HG02852 (cell line): ENCODE measurements around the gene PLAA.

ENCODE experiments used
- ATAC-seq: cut with Tn5 transposase; IDR thresholded peaks from one replicate; pipeline ENCODE4 v1.9.1; 2021; ENCODE audit warnings: mild to moderate bottlenecking, moderate library complexity; ENCODE audit not compliant: unreplicated experiment

PLAA gene

DNA sequence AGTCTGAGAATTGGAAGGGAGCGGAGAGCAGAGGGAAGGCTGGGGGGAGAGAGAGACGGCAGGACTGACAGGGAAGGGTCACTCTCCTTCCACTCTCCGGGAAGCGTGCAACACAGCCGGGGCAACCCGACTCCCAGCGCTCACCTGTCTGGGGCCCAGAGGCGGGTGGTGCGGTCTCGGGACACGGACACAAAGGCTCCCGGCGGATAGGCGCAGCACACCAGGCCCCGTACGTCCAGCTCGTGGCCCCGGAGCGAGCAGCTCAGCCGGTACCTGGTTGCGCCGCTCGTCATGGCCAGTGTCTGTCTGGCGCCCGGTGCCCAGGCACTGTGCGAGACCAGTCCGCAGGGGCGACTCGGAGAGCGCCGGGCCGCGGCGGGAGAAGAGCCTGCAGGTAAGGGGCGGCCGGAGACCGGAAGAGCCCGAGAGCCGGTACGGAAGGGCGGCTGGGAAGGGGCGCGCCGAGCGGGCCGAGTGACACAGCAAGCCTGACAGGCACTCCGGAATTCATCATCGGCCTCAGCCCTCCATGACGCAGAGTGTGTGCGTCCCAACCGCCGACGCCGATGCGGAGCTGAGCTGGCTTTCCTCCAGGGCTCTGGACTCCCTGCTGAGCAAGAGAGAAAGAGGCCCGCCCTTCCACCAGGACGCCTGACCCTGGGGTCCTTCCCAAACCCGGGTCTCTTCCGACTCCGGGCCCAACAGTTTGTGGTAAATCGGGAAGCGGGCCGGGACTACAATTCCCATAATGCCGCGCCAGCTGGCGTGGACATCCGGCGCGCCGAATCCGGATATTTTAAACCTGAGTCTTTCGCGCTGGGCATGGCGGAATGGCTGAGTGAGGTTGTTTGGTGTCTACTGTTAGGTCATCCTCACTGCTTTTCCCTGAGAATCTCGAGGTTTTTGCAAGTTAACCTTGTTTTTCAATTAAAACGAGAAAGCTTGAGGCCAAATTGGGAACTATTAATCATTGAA lies at the start of gene PLAA:
Gene PLAA (minus strand): TSS at position 490 of the 975 bp plus-strand sequence. CDS start 197 bp downstream, at position 293.
- peak; percentile 98 for ATAC-seq

DNA sequence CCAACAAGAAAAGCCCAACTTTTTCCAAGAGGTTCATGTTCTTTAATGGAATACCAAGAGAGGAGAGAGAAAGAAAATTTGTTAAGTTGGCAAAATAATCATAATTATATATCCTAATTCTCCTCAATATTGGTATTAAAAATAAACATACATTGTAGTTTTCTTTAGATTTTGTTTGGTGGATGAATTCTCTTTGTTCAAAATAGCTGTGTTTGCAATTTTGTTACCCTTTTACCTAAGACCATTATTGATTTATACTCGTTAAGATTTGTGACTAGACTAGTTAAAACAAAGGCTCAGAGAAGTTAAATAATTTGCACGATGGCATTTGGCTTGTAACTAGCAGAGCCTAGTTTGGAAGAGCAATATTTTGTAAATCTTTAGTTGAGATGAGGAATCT lies 48.8 kb upstream of the PLAA start:
- ATAC-seq = no peak

DNA sequence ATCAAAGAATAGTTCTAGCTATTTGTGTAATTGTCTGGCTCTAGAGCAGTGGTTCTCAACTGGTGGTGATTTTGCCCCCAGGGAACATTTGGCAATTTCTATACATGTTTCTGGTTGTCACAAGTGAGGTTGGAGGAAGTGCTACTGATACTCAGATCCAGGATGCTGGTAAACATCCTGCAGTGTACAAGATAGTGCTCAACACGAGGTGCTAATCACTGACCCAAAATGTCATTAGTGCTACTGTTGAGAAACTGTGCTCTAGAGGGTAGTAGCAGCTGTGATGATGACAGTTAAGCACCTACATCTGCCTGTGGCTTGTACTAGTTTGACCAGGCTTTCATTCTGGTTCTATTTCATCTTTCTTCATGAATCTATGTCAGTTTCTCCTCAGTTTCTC lies 36.3 kb upstream of the PLAA start:
- ATAC-seq = peak; percentile 65

DNA sequence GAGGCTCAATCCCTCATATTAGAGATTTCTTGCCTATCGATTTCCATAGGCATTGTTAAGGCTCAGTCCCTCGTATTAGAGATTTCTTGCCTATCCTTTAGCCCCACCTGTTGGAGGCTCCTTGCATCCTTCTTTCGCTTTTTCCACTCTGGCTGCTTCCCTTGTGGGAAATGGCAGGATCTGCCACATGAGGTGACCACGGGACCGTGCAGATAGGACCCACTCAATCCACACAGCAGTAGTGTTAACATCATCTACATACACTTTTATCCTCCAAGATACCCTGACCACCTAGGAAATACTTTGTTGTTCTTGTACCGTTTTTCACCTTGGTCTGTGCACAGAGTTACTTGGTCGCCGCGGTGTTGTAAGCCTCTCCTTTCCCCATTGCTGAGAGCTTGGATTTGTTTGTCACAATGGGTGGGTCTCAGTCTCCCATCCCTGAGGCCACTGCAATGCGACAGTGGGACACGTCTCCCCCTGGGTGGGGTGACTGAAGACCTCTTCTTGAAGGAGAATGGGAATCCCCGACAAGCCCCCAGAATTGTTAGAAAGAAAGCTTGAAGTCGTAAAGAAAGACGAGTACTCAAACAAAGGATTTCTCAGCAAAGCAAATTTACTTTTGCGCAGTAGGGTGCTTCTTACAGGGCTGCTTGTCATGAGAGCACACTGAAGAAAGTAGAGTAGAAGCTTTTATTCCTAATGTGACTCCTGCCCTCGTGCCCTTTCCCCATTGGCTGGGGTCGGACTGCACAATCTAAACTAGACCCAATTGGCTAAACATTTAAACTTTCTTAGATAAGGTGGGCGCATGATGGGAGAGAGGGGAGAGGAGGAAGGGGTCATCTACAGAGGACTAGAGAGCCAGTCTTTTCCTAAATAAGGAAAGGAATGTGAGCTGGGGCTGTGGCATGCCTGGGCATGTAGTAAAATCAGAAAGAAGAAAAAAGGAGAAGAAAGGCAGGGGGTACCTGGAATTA lies 29.0 kb upstream of the PLAA start:
- ATAC-seq = no peak

DNA sequence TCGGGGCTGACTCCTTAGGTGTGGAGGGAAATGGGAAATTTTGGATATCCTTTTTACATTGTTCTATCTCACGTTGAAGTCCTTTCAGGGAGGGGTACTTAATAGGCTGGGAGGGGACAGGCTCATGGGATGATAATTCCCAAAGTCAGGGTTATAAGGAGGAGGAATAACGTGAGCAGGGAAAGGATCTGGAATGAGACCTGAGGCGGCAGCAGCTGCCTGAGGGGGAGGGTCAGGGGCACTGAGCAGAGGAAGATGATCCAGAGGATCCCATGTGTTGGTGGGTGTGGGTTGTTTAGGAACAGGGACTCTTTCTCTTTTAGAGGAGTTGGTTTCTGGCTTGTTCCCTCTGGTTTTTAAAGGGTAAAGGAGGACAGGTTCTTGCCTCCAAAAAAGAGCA lies 27.9 kb upstream of the PLAA start:
- no peak for ATAC-seq

DNA sequence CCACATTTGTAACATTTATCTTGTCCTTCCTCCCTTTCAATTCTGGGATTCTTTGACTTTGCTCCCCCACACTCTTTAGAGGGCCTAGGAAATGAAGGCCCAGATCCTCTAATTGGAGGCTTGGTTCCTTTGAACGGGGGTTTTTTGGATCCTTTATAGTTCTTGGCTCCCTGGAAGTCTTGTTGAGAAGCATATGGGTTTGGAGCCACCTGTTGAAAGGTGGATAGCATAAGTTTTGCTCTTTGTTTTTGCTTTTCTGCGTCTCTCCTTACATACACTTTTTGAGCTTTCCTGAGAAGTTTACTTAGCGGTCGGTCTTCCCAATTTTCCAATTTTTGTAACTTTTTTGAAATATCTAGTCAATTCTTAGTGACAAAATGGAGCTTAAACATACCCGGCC lies 26.9 kb upstream of the PLAA start:
- no peak for ATAC-seq

DNA sequence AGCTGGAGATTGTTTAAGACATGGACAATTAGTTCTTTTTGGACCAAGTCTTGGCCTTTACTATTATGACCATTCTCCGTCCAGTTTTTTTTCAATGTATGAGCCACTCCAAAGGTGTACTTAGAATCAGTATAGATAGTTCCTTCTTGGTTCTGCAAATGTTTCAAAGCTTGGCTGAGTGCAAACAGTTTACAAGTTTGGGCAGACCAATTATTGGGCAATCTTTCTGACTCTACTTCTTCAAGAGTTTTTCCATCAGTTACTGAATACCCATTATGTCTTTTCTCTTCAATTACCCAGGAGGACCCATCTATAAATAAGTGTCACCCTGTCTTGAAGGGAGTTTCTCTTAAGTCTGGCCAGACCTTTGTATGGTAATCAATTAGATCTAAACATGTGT lies 24.7 kb upstream of the PLAA start:
- ATAC-seq = no peak

DNA sequence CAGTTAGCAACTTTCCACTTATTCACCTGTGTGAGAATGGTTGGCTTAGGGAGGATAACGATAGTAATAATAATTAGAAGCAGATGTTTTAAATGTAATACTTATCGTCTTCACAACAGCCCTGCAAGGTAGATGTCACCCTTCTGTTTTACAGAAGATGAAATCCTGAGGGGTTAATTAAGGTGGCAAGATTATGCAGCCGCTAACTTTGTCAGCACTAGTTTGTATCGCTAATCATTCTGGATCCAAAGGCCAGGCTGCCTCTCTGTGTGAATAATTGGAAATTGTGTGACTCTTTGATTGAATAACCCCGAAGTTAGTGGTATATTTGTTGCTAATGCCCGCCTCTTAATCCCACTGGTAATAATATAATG lies 9.8 kb upstream of the PLAA start:
- no peak for ATAC-seq

DNA sequence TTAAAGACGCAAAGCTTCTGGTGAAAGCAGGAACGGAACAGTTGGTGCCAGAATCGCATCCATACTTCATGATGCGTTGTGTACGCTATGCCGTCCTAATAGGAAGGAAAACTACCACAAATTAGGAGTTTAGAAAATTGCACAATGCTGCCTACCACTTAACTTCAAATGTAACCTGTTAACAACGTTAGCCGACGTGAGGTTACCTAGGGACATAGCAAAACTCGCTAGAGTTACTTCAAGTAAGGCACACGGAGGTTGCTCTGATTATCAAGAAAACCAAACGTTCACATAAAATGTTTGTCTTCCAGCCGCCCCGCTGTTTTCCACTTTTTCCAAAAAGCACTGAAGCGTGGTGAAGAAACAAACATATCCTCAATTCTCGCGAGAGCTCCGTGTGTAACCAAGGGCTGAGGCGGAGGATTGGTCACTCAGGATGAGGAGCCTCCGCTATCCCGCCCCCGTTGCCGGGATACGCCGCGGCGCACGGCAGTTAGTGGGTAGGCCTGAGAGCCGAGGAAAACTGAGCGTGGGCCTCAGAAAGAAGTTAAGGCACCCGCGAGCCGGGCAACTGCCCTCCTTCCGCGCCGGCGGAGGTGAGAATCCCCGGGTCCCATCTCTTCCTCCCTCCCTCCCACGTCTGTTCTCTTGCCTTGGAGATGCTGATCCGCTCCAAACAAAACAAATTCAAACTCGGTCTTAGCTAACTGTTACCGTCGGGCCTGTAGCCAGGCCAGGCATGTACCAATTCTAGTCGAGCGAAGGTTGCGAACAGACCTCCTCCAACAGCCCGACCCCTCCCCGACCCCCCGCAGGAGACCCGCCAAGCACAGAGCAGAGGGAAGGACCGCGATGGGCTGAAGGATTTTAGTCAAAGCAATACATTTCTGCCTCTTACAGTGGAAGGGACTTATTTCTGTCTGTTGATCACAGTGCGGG lies 9.1 kb upstream of the PLAA start, which contains the start of gene IFT74:
Gene IFT74 (plus strand): TSS at position 492 of the 939 bp plus-strand sequence. CDS start 5,556 bp downstream, outside the sequence.
- ATAC-seq = peak; percentile 99

DNA sequence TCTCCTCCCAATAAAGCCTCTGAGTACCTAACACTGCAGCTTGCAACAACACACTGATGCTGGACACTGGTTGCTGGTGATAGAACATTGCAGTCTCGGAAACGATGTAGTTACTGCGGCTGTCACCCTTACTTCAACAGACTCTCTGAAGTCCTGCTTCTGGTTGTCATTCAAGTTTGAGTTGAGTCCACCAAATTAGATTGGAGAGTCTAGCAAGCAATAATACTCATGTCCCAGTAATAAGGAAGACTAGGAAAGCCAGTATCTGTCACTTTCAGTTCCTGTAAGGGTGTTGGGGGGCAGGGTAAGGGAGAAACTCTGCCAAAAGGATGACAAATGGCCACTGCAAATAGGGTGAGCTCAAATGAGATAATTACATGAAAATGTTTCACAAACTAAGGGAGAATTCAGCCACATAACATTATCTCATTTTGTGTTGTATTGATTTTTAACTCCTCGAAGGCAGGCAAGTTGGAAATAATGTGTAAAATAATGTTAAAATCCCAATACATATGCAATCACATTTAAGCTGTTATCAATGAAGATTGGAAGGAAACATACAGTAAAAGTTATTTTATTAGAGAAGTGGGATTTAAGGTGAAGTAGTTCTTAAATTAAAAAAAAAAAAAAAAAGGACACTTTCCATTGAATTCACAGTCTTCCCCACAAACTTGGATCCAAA lies 8.3 kb upstream of the PLAA start:
- ATAC-seq = no peak

DNA sequence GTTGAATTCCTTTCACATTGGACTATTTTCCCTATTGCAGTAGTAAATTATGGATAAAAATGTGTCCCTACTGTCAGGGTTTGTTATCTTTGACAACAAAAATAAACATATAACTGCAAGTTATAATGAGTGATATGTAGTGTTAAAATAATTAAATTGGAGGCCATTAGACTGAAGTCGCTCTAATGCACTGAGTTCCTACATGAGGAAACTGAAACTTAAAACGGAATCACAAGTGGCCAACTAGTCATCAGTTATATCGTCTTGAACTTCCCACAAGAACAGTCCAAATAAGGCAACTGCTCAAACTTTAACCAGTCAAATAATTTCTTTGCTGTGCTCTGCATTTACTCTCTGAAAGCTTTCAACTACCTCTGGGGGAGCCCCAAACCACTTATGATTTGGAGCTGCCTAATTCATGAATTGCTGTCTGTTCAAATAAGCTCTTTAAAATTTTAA lies 7.0 kb upstream of the PLAA start:
- ATAC-seq = no peak

DNA sequence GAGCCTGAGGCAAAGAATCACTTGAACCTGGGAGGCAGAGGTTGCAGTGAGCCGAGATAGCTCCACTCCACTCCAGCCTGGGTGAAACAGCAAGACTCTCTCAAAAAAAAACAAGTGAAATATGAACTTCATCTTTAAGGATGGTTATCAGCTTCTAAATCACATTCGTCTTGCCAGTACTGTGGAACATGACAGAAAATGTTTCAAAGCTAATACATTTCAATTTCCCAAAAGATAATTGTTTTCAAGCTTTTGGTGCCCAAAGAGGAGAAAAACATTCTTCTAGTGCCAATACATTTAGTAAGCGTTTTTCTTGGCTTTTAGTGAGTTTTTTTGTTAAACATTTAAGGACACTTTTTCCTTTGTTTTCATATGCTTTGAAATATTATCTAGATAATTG lies 4.8 kb upstream of the PLAA start:
- ATAC-seq = no peak

DNA sequence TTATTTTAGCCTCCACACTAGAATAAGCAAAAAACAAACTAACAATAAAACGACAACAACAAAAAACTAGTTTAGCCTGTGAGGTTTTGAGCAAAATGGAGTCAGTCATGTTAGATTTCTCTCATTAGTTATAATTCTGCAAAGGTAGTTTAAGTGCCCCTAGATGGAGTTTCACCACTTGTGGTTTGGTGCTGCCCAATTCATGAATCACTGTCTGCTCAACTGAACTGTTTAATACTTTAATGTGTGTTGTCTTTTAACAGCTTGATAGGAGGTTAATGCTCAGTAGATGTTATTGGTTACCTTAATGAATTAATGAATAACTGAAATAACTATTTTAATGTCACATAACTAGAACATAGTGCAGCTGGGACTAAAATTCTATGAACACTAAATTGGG lies 3.5 kb upstream of the PLAA start:
- no peak for ATAC-seq

DNA sequence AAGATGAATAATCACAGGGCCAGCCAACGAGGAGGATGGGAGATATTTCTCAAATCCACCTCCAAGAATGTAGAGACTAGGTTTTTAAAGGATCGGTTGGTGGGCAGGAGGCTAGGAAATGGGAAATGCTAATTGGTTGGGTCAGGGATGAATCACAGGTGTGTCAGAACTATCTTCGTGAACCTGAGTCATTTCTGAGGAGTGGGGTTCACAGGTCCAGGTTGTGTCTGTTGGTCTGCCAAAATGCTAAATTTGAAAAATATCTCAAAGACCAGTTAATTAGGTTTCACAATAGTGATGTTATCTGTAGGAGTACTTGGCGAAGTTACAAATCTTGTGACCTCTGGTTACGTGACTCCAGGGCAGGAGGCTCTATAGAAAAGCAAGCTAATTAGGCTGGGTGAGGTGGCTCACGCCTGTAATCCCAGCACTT lies 2.6 kb upstream of the PLAA start:
- no peak for ATAC-seq

DNA sequence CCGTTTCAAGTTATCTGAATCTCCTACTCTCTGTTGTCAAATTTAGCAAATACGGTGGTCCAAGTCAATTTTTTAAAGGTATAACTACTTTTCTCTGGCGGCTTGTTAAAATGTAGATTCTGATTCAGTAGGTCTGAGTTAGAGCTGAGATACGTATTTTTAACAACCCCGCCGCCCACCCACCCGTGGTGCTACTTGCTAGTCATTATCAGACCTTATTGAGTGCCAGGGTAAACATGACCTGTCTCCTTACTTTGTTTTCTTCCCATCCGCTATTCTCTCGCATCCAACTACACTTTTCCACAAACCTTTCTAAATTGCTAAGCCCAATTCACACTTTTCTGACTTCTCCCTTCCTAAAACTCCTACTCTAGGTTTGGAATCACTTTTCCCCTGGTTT lies 694 bp upstream of the PLAA start:
- no peak for ATAC-seq

DNA sequence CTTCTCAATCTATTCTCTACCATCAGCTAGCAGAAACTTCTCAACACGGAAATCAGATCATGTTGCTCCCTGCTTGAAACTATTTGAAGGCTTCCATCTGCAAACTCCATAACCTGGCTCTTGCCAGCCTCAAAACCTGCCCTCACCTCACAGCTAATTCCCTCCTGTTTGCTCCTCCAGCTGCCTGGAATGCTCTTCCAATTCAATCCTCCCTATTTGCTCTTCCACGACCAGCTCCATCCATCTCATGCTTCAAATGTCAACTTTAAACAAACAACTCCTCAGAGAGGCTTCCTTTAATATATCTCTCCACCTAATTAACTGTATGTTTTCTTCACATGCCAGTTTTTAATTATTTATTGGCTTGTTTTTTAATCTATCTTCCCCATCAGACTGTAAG lies 1.5 kb downstream of the PLAA start:
- no peak for ATAC-seq

DNA sequence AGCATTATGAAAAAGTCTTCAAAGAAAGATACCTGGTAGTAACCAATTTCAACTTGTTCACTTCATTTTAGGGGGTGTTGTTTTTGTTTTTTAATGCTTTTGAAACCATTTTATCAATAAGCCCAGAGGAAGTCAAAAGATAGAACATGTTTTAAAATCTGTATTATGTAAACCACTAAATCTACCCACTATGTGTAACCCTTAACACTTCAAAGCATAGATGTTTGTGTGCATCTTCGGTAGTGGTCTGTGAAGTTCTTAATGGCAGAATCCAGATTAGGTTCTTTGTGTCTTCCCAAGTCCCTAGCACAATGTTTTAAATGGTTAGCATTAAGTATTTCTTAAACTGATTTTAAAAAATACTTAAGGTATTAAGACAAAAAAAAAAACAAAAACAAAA lies 6.3 kb downstream of the PLAA start:
- ATAC-seq = no peak

DNA sequence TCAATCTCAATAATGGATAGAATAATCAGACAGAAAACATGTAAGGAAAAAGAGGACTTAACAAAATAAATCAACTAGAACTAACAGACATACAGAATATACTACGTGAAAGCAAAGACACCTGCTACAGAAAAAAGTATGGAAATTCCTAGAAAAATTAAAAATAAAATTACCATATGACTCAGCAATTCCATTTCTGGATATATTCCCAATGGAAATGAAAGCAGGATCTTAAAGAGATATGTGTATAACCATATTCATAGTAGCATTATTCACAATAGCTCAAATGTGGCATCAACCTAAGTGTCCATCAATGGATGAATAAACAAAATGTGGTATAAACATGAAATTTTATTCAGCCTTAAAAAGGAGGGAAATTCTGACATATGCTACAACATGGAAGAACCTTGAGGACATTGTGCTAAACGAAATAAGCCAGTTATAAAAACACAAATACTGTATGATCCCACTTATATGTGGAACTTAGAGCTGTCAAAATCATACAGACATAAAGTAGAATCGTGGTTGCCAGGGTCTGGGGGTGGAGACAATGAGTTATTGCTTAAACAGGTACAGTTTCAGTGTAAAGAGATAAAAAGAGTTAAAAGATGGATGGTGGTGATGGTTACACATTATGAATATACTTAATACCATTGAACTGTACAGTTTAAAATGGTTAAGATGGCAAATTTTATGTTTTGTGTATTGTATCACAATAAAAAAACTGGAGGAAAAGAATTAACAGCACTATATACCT lies 6.9 kb downstream of the PLAA start:
- no peak for ATAC-seq

DNA sequence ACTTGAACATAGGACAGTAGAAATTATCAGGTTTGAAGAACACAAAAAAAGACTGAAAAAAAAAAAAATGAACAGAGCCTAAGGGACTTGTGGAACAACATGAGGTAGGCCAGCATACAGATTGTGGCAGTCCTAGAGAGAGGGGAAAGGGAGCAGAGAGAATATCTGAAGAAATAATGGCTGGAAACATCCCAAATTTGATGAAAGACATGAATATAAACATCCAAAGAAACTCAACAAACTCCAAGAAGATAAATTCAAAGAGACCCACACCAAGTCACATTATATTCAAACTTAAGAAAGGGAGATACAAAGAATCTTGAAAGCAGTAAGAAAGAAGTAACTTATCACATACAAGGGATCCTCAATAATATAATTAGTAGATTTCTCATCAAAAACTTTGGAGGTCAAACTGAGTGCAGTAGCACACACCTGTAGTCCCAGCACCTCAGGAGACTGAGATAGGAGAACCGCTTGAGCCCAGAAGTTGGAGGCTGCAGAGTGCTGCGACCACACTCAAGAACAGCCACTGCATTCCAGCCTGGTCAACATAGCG lies 9.1 kb downstream of the PLAA start:
- no peak for ATAC-seq
